Liver (tissue), 3 donors: ENCODE measurements around the gene ADCY4.

Experiments used
- ATF3 ChIP-seq: IDR thresholded peaks from 2 replicates; pipeline ENCODE4 v1.6.1; 2016; ENCODE audit warnings: antibody characterized with exemption
- CTCF ChIP-seq: fragments of 150-350 bp; IDR thresholded peaks from 2 replicates; pipeline ENCODE4 v1.5.1; 2017; ENCODE audit warnings: improper control_type of control experiment, low read depth, low read length; ENCODE audit not compliant: missing input control
- FOXA1 ChIP-seq: IDR thresholded peaks from 2 replicates; pipeline ENCODE4 v1.6.1; 2016; ENCODE audit warnings: antibody characterized with exemption
- FOXA2 ChIP-seq: IDR thresholded peaks from 2 replicates; pipeline ENCODE4 v1.6.1; 2016; ENCODE audit warnings: antibody characterized with exemption
- GABPA ChIP-seq, 2 donors: IDR thresholded peaks in 1 of 2; conservative IDR thresholded peaks in 1 of 2; 2 replicates each; pipeline ENCODE4 v1.6.1; 2016; ENCODE audit warnings: antibody characterized with exemption in 2 of 2, mild to moderate bottlenecking in 1 of 2, moderate library complexity in 1 of 2
- JUND ChIP-seq, 2 donors: IDR thresholded peaks; 2 replicates each; pipeline ENCODE4 v1.6.1; 2016; ENCODE audit warnings: antibody characterized with exemption in 2 of 2
- MAX ChIP-seq: IDR thresholded peaks from 2 replicates; pipeline ENCODE4 v1.6.1; 2016; ENCODE audit warnings: antibody characterized with exemption
- REST ChIP-seq: IDR thresholded peaks from 2 replicates; pipeline ENCODE4 v1.6.1; 2016; ENCODE audit warnings: antibody characterized with exemption, mild to moderate bottlenecking
- SP1 ChIP-seq: IDR thresholded peaks from 2 replicates; pipeline ENCODE4 v1.6.1; 2018; ENCODE audit warnings: antibody characterized with exemption, mild to moderate bottlenecking
- TAF1 ChIP-seq: conservative IDR thresholded peaks from 2 replicates; pipeline ENCODE4 v1.6.1; 2016; ENCODE audit warnings: antibody characterized with exemption, mild to moderate bottlenecking
- YY1 ChIP-seq: IDR thresholded peaks from 2 replicates; pipeline ENCODE4 v1.6.1; 2016; ENCODE audit warnings: antibody characterized with exemption, mild to moderate bottlenecking
- ZBTB33 ChIP-seq: IDR thresholded peaks from 2 replicates; pipeline ENCODE4 v1.6.1; 2016; ENCODE audit warnings: antibody characterized with exemption
- donor health status: healthy.
- donor health status: healthy.

GRCh38 chr14:24369907-24370687 is 35.2 kb upstream of the ADCY4 start:
- no peak for TF ChIP-seq CTCF
- TF ChIP-seq YY1: no peak
- TF ChIP-seq JUND (IDR thresholded peaks at IDR 0.05): no peak
- TF ChIP-seq TAF1: no peak
- no peak for TF ChIP-seq GABPA (IDR thresholded peaks at IDR 0.05 in 1 of 2, conservative IDR thresholded peaks at IDR 0.05 in 1 of 2)
- no peak for TF ChIP-seq FOXA2
- no peak for TF ChIP-seq FOXA1
- no peak for TF ChIP-seq ATF3
- TF ChIP-seq SP1: no peak
- TF ChIP-seq REST: no peak
- no peak for TF ChIP-seq ZBTB33
- TF ChIP-seq MAX: no peak
